NCI-H748 (cell line): ENCODE measurements around the gene SLC38A7.
"Not testable (repeated sequence)": the region's sequence is repeated elsewhere in the genome, so short reads cannot be mapped to it uniquely, and the experiment has no call there.

ENCODE experiments used
- DNase-seq: peaks from one replicate; lab custom pipeline; 2025; ENCODE audit not compliant: unreplicated experiment; lab: John Stamatoyannopoulos, UW

SLC38A7 gene

DNA sequence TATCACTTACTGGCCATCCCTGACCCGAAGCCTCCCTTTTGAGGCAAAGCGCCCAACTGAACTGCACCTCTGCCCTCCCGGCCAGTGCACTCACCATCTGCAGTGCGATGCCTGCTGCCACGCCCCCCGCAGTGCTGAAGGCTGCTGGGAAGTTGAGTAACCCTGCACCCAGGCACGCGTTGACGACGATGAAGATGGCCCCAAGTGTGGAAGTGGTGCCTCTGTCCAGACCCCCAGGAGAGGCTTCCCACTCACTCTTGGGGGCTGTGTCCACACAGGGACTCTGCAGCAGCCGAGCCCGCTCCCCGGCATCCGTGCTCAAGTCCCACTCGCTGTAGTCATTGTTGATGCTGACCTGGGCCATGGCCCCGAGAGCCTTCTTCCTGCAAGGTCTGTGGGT is 4.8 kb downstream of the SLC38A7 start:
- DNase-seq: no peak

DNA sequence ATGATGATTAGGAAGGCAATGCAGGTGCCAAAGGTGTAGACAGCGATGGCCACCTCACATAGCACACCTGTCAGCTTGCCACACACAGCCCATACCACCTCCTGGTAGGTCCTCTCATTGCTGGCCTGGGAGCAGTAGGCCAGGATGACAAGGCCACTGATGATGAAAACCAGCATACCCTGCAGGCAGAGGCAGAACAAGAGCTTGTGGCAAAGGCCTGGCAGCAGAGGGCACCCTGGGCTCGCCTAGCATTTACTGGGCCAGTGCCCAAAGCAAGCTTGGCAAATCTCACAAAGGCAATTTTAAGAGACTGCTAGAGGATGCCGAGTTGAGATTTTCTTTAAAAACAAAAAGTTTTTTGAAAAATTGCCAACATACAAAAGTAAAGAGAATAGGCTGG is 5.9 kb downstream of the SLC38A7 start:
- no peak for DNase-seq

DNA sequence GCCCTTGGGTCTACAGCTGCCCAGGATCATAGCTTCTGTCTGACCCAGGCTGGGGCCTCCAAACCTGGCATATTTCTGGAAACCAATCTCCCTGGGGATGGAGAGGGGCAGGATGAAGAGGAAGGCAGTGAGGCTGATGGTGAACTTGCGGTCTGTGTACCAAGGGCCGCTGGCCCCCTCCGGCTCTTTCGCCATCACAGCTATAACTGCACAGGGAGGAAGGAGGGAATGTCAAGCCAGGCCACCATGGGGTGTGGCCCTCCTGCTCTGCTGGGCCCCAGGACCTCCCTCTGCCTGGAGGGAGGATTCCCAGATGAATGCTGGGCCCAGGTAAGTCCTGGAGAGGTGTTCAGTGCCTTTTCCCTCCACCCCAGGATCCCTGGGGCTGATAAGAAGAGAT is 6.3 kb downstream of the SLC38A7 start:
- DNase-seq: no peak

DNA sequence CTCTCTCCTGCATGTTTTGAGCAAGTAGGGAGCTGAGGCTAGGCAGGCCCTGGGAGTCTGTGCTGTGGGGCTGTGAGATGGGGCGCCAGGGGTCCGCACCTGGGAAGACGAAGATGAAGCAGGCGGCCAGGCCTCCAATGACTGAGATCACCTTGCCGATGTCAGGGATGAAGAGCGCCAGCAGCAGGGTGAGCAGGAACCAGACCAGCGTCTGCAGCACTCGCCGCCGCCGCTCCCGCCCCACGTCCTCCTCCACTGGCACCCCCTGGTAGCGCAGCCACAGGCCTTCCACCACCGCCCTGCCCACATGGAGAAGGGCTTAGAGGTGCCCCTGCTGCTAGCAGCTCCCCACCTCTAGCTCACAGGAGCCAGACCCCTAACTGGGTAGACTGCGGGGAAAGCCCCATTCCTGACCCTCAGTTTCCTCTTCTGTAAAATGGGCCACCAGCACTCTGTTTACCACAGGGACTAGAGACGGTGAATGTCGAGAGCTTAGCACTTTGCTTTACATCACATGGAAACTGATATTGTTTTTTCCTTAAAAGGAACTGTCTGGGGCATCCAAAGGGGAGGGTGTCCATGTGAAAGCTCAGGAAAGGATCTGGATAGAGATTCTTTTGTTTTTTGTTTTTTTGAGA is 13.5 kb downstream of the SLC38A7 start:
- DNase-seq: no peak

DNA sequence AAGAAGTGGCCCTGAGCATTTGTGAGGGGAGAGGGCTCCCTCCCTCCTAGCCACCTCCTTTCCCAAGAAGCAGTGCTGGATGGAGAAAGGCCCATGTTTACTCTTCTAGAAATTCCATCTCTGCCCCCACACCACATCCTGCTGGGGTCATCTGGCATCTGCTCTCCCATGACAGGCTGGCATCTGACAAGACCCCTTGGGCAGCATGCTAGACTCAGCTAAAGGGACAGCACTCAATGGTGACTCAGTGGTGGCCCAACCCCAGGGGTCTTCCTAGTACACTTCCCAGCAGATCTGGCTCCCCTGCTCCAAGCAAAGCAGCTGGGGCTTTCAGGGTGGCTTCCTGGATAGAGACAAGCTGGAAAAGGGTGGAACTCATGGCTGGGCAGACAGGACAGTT is 14.4 kb downstream of the SLC38A7 start:
- DNase-seq: no peak

DNA sequence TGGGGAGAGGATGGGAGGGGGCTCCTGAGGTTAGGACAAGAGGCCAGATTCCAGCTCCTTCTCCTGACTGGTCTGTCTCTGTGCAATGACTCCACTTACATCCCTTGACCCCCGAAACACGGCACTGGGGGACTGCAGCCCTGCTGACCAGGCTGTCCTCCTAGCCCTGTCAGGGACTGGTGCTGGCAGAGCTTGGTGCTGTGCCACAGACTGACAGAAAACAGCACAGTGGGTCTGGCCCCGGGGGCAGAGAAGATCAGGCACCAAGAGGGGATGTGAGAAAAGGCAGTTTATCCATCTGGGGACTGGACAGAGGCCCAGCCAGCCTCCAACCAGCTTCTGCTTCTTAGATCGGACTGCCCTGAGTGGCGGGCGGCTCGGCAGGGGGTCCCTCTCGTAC is 19.4 kb downstream of the SLC38A7 start:
- DNase-seq: no peak

DNA sequence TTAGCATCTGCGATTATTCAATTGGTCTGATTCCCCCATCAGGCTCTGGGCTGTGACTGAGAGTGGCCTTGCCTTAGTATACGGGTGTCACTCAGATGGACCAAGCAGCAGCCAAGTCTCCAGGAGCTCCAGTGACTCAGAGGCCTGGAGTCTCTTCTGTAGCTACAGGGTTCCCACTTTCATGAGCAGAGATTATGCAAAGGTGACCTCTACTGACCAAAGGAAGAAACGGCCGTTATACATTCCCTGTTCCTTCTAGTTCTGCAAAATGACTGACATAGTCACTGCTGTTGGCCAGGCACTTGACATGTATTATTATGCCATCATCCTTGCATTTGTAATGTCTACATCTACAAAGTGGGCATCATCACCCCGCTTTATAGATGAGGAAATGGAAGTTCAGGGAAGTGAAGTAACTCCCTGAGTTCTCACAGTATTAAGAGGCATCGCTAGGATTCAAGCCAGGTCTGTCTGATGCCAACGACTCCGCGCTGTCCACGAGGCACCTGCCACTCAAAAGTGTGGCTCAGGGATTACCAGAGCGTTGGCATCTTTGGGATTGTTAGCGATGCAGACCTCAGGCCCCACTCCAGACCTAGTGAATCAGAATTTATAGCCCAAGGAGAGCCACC is 23.3 kb downstream of the SLC38A7 start:
- DNase-seq: peak; percentile 63

DNA sequence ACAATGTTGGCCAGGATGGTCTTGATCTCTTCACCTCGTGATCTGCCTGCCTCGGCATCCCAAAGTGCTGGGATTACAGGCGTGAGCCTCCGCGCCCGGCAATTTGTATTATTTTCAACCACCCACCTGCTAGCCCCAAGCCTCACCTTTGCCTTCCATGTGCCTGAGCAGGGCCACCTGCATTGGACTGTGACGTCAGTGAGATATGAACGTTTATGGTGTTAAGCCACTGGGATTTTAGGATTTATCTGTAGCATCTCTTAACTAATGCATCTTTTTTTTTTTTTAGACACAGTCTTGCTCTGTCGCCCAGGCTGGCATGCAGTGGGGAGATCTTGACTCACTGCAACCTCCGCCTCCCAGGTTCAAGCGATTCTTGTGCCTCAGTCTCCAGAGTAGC is 24.7 kb downstream of the SLC38A7 start:
- DNase-seq: not testable (repeated sequence)

DNA sequence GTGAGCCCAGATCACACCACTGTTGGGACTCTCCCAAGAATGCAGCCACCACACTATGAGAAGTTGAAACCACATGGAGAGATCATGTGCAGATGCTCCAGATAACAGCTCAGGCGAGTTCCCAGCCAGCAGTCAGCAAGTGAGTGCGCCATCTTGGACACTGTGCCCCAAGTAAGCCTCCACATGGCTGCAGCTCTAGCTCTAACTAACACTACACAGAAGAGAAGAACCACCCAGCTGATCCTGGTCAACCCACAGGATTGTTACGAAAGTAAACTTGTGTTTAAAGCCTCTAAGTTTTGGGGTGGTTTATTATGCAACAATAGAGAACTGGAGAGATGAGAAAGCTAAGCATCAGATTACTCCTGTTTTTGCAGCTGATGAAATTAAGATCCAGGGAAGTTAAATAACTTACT is 25.8 kb downstream of the SLC38A7 start:
- DNase-seq: no peak

DNA sequence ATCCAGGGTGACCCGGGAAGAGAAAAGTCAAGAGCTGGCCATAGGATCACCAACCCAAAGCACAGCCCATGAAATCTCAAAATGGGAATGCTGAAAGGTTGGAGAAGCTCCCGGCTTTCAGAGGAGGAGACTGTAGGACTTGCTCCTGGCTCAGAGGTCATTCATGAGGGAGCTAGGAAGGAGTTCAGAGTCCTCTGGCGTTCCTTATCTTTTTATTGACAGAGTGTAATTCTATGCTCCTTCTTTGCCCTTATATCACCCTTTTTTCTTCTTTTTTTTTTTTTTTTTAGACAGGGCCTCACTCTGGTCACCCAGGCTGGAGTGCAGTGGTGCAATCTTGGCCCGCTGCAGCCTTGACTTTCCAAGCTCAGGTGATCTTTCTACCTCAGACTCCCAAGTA is 27.7 kb downstream of the SLC38A7 start:
- no peak for DNase-seq

DNA sequence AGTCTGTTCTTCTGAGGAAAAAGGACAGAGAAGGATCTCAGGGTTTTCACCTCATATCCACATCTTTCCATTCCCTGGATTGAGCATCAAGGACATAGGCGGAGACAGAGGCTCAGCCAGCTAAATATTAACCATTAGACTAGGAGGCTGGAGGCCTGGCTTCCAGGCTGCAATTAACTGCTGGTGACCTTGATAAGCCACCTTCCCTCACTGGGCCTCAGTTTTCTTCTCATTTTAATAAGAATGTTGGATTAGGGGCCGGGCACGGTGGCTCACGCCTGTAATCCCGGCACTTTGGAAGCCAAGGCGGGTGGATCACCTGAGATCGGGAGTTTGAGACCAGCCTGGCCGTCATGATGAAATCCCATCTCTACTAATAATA is 29.4 kb downstream of the SLC38A7 start:
- no peak for DNase-seq

DNA sequence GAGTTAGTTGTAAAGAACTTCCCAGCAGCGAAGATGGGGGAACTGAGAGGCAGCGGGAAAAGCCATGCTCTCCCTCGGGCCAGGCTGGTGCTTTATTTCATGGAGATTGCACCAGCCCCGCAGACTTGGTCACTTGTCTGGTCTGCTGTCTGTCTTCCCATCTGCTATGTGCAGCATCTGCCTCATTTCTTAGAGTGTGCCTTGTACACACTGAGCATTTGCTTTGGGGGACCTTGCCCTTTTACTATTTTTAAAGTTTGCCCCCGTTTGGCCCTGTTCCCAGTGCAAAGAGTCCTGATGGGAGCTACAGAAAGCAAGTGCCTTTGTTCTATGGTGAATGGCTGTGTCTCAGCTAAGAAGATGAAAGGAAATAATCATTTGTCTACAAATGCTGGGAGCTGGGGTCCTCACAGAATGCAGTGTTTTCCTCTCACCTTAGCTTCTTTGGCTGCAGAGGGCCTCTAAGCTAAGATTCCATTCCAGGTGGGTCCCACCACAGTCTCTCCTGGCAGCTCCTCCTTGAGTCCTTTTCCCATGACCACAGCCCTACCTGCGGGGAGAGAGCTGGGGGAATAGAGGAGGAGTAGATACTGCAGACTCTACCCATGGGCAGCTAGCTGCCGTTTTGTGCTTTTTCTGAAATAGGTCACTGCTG is 29.9 kb downstream of the SLC38A7 start:
- no peak for DNase-seq

DNA sequence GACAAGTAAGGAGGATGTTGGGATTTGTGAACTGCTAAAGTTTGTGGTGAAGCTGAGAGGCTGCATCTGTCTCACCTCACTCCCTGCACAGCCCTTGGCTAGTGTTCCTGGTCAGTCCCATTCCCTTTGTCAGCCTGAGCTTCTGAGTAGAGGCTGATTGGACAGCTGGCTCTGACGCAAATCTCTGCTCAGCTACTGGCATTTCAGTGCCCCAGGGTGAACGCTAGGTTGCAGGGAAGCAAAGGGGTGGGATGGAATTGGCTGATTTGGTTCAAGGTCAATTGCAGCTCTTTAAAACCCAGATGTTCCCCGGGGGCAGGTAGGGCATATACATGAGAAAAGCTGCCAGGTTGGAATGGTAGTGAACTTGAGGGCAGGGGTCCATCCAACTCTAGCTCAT is 31.8 kb downstream of the SLC38A7 start:
- DNase-seq: no peak

DNA sequence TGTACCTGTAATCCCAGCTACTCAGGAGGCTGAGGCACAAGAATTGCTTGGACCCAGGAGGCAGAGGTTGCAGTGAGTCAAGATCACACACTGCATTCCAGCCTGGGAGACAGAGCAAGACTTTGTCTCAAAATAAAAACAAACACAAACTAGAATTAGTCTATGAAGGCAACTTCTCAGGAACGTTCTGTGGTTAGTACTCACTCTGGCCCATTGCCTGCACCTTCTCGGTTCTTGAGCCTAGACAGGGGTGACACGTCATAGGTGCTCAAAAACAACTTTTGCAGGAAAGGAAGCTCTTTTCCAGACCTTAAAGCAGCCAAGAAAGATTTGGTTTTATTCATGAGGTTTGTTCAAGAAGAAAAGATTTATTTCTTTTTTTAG is 32.6 kb downstream of the SLC38A7 start:
- DNase-seq: no peak

DNA sequence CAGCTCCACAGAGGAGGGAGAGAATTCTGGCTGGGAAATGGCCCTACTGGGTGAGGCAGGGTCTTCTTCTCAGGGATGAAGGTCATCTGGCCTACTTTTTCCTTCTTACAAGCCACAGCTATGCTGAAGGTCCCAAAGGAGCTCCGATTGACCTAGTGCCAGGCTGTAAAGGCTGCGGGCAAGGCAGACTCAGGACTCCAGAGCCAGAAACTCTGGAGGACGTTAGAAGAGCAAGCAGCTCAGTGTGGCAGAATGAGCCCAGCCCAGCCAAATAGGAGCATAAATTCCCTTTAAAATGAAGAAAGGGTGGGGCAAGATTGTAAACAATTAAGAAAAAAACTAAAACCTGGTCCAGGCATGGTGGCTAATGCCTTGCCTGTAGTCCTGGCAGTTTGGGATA is 34.9 kb downstream of the SLC38A7 start:
- DNase-seq: no peak

DNA sequence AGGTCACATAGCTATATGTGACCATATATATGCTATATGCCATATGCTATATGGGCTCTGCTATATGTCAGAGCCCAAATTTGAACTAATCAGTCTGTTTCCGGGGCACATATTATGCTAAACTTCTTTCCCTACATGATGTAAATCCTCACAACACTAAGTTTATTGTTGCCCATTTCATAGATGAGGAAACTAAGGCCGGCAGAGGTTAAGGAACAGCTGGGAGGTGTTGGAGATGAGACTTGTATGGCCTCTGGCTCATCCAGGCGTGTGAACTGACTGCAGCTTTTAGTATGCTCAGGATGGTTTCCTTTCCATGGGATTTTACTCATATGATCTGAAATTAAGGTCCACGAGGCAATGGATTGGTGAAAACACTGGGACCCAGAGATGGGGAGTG is 37.5 kb downstream of the SLC38A7 start:
- DNase-seq: no peak

DNA sequence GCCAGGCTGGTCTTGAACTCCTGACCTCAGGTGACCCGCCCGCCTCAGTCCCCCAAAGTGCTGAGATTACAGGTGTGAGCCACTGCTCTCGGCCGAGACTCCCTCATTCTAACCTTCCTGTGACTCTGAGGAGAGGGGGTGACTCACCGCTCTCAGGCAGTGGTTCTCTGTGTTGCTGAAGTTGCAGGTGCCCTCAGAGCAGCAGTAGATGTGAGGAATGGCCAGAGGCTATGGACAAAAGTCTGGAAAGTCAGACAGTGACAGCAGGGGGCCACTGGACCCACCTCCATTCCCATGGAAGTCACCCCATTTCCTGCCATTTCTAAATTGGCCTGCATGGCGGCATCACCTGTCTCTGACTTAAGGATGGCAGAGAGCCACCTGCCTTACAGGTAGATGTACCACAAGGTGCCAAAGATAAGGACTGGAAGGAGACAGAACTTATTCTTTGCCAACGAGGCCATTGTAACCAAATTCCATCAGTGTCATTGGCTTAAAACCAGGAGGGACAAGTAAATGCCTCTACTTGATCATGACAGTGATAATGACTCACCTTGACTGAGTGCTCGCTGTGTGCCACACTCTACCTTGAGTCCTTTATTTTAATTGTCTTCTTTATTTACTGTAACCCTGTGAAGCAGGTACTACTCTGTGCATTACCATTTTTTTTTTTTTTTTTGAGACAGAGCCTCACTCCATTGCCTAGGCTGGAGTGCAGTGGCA is 39.6 kb downstream of the SLC38A7 start:
- no peak for DNase-seq

DNA sequence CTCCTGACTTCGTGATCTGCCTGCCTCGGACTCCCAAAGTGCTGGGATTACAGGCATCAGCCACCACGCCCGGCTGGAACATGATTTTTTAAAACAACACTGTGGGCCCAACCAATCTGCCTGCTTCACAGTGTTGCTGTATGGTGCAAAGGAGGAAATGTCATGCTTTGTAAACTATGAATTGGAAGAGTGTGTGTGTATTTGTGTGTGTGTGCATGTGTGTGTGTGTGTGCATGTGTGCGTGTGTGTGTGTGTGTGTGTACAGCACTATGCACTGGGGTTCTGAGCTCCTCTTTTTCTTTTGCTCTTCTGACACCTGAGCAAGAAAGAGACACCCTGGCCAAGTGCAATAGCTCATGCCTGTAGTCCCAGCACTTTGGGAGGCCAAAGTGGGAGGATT is 40.5 kb downstream of the SLC38A7 start:
- no peak for DNase-seq

DNA sequence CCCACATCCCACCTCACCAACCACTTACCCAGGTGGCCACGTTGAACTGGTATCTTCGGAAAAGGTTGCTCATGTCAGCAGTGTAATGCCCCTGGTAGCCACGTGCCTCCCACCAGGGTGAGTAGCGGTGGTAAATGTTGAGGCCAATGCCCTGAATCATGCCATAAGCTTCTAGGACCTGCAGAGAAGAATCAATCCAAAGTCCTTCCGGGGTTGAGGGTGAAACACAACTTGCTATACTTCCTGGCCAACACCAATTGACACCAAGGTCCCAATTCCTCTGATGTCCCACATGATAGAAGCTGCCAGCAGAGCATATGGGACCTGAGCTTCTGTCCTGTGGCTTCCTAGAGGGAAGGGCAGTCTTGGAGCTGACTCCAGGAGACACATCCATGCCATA is 43.6 kb downstream of the SLC38A7 start:
- no peak for DNase-seq

DNA sequence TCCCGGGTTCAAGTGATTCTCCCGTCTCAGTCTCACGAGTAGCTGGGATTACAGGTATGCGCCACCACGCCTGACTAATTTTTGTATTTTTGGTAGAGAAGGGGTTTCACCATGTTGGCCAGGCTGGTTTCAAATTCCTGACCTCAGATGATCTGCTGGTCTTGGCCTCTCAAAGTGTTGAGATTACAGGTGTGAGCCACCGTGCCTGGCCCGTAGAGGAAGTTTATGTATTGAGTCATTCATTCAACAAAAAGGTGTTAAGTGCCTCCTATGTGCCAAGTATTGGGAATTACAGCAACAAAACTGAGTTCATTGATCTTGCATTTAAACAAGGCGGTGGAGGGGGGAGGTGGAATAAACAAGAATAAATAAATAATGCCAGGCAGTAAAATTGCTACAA is 44.7 kb downstream of the SLC38A7 start:
- no peak for DNase-seq

DNA sequence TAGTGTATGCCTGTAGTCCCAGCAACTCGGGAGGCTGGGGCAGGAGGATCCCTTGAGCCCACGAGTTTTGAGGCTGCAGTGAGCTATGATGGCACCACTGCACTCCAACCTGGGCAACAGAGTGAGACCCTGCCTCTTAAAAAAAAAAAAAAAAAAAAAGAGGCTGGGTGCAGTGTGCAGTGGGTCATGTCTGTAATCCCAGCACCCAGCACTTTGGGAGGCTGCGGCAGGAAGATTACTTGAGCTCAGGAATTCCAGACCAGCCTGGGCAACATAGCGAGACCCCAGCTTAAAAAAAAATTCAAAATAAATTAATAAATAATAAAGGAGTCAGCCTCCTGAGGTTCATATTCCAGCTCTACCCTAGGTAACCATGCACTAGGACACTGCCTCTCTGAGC is 45.3 kb downstream of the SLC38A7 start:
- no peak for DNase-seq
